GM21717 (cell line): ENCODE measurements around the gene RYR1.
"Not testable (repeated sequence)": the region's sequence is repeated elsewhere in the genome, so short reads cannot be mapped to it uniquely, and the experiment has no call there.

Source experiments
- ATAC-seq: cut with Tn5 transposase; IDR thresholded peaks from one replicate; pipeline ENCODE4 v1.9.1; 2021; ENCODE audit warnings: mild to moderate bottlenecking, moderate library complexity; ENCODE audit not compliant: unreplicated experiment

Gene RYR1

DNA sequence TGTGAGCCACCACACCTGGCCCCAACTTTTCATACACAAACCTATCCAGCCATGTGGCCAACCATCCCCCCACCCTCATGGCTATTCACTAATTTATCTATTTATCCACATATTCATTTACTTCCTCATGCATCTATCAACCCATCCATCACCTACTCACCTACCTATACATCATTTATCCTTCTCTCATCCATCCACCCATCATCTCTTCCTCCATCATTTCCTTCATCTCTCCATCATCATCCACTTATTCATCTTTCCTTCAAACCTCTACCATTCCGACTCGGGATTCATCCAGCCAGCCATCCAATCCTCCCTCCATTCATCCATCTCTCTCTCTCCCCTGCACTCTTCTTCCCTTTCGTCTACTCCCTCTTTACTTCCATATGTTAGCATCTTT lies 54.6 kb downstream of the RYR1 start:
- ATAC-seq: no peak

DNA sequence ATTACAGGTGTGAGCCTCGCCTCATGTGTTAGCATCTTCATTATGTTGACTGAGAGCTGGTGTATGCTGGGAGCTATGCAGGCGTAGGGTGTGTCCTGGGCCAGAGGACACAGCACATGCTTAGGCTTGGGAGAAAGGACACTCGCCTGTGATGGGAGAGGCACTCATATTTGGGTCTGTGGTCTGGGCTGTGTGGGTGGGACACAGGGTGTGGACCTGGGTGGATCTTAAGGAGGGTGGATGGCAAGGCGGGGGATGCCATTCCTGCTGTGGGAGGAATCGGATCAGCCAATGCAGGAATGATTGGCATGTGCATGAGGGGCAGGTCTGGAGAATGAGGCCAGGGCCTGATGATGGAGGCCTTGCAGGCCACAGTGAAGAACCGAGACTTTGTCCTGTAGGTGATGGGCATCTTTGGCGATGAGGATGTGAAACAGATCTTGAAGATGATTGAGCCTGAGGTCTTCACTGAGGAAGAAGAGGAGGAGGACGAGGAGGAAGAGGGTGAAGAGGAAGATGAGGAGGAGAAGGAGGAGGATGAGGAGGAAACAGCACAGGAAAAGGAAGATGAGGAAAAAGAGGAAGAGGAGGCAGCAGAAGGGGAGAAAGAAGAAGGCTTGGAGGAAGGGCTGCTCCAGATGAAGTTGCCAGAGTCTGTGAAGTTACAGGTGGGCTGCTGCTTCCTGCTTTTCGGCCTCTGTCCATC lies 55.4 kb downstream of the RYR1 start:
- ATAC-seq: no peak

DNA sequence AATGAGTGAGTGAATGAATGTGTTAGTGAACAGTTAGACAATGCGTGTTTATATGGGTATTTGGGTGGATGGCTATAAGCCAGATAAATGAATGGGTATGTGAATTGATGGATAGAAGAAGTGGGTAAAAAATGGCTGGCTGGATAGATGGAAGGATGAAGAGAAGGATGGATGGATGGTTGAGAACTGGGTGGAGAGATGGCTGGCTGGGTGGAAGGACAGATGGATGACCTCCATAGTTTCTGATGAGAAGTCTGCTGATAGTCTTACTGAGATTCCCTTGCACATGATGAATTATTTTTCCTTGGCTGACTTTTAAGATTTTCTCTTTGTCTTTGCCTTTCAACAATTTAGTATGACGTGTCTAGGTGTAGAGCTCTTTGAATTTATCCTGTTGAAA lies 57.4 kb downstream of the RYR1 start:
- ATAC-seq: no peak

GRCh38 chr19:38492181-38492813 lies 58.8 kb downstream of the RYR1 start:
- ATAC-seq: no peak

- ATAC-seq: no peak
These were observed 60.9 kb downstream of the RYR1 start for GRCh38 chr19:38494379-38494778.

GRCh38 chr19:38495375-38495774 lies 61.9 kb downstream of the RYR1 start:
- ATAC-seq: not testable (repeated sequence)

GRCh38 chr19:38496116-38496515 lies 62.6 kb downstream of the RYR1 start:
- ATAC-seq: no peak

GRCh38 chr19:38496603-38497487 lies 63.4 kb downstream of the RYR1 start:
- ATAC-seq: no peak

- ATAC-seq: no peak
These were observed 64.4 kb downstream of the RYR1 start for GRCh38 chr19:38497907-38498306.

- no peak for ATAC-seq
These were observed 66.0 kb downstream of the RYR1 start for GRCh38 chr19:38499532-38499931.

- ATAC-seq: no peak
These were observed 67.0 kb downstream of the RYR1 start for GRCh38 chr19:38500450-38500849.

DNA sequence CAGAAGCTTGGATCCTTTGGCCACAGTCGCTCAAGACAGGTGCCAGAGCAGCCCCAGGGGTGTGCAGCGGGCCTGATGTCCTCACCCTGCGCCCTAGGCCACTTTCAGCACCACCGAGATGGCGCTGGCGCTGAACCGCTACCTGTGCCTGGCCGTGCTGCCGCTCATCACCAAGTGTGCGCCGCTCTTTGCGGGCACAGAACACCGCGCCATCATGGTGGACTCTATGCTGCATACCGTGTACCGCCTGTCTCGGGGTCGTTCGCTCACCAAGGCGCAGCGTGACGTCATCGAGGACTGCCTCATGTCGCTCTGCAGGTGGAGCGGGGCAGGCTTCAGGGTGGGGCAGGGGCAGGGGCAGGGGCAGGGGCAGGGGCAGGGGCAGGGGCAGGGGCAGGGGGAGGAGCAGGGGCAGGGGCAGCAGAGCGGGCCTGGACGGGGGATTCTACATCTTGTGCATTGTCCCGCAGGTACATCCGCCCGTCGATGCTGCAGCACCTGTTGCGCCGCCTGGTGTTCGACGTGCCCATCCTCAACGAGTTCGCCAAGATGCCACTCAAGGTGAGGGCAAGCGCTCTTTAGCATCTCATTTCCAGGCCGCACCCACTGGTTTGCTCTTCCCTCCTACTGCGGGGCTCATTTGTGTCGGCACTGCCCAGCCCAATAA lies 69.1 kb downstream of the RYR1 start:
- ATAC-seq: no peak

DNA sequence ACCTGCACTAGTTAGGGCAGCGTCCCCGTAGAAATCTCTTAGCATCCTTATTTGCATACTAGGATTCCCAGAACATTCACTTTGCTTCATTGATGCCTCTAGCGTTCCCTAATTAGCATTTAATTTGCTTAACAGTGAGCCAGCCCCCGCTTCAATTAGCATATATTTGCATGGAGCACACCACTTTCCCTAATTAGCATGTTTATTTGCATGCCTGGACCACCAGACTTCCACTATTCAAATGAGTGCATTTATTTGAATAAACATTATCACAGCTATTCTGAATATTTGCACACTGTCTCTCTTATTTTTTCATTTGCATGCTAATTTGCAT lies 69.6 kb downstream of the RYR1 start:
- ATAC-seq: no peak

- ATAC-seq: no peak
These were observed 72.5 kb downstream of the RYR1 start for GRCh38 chr19:38505958-38506357.

DNA sequence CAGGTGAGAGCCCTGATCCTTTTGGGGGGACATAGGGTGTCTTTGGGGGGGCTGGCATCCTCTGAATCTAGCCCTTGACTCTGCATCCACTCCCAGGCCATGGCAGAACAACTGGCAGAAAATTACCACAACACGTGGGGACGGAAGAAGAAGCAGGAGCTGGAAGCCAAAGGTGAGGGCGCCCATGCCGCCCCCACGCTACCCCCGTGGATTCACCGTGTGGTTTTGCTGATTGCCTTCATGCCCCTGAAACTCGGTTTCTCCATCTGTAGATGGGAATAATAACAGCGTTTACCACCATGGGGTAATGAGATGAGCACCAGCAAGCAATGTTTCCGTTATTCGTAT lies 72.9 kb downstream of the RYR1 start:
- no peak for ATAC-seq

DNA sequence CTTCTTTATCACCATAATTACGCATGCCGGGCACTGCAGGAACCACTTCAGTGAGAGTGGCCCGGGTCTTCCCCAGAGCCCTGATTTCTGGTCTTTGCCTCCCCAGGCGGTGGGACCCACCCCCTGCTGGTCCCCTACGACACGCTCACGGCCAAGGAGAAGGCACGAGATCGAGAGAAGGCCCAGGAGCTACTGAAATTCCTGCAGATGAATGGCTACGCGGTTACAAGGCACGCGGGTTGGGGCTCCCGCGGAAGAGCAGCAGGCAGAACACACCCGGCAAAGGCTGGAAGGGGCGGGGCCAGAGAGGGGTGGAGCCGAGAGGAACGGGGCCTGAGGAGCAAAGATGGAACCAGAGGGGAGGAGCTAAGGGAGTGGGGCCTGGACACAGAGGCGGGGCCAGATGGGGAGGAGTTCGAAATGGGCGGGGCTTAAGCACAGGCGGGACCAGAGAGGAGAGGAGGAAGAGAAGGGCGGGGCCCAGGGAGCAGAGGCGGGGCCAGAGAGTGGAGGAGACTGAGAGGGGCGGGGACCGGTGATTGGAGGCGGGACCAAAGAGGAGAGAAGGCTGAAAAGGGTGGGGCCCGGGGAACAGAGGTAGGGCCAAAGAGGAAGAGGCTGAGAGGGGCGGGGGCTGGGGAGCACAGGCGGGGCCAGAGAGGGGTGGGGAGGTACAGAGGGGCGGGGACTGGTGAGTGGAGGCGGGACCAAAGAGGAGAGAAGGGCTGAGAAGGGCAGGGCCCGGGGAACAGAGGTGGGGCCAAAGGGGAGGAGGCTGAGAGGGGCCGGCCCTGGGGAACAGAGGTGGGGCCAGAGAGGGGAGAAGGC lies 73.4 kb downstream of the RYR1 start:
- no peak for ATAC-seq

DNA sequence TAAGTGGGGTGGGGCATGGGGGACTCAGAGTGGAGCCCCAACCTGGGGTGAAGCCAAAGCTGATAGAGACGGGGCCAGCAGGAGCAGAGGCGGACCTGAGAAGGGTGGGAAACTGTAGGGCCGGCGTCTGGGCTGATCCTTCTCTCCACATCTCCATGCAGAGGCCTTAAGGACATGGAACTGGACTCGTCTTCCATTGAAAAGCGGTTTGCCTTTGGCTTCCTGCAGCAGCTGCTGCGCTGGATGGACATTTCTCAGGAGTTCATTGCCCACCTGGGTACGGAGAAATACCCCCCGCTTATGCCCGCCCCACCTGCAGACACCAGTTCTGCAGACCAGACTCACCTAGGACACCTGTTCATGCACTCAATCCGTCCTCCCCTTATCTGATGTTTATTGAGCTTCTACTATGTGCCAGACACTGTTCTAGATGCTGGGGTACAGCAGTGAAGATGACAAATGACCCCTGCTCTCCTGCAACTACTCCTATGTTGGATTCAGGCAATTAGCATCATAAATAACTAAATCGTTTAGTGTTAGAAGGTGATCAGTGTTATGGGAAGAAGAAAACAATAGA lies 74.1 kb downstream of the RYR1 start:
- ATAC-seq: no peak

GRCh38 chr19:38508507-38508906 lies 75.0 kb downstream of the RYR1 start:
- ATAC-seq: no peak

DNA sequence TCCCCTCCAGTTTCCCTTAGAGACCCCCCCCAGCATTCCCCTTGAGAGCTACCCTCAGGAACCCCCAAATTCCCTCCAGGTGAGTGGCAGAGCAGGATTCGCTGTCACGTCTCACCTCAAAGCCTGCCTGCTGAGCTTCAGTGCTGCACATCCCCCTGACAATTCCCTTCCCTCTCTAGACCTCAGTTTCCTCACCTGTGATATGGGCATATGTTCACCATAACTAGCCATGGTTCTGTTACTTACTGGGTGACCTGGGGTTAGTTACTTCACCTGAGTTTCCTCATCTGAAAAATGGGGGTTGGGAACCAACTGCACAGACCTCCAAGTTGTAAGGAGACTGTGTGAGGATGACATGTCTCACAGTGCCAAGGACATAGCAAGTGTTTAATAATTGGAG lies 75.5 kb downstream of the RYR1 start:
- ATAC-seq: no peak

DNA sequence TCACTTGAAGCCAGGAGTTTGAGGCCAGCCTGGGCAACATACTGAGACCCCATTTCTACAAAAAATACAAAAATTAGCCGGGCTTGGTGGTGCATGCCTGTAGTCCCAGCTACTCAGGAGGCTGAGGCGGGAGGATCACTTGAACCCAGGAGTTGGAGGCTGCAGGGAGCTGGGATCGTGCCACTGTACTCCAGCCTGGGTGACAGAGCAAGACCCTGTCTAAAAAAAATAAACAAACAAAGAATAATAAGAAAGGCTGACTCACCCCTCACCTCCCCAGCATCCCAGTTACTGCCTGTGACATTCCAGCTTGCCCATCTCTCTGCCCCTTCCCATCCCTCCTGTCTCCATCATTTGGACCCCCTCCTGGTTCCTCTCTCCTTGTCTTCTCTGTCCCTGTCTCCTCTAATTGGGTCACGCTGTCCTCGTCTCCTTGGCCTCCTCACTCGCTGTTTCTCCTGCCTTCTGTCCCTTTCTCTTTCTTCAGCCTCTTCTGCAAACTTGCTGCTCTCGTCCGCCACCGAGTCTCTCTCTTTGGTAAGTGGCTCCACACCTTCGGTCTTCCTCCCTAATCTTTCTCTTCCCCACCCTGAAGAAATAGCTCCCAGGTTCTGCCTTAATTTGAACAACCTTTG lies 77.7 kb downstream of the RYR1 start:
- ATAC-seq: no peak
